Astrocyte of the hippocampus (primary cell): ENCODE results near the gene ATP11A.
A peak's percentile ranks its signal among the peaks of the same experiment; 100 is the strongest.

Experiments
- DNase-seq: peaks from one replicate; pipeline ENCODE4 v3.0.0; 2011; ENCODE audit warnings: low read depth, low spot score

ATP11A gene

DNA sequence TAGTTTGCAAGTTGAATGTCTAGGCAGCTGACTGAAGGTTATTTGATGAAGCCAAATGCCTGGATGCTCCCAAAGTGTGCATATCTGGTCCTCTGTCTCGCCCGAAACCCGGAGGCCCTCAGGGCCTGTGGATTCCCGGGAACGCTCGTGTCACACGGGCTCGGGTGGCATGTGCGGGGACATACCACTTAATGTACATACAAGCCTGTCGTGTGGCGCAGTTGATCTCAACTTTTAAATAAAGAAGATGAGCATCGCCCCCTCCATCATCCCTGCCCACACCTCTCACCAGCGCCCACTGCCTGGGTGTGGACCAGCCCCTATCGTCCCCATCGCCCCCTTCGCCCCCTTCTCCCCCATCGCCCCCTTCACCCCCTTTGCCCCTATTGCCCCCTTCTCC lies 33.9 kb downstream of the ATP11A start:
- no peak for DNase-seq

DNA sequence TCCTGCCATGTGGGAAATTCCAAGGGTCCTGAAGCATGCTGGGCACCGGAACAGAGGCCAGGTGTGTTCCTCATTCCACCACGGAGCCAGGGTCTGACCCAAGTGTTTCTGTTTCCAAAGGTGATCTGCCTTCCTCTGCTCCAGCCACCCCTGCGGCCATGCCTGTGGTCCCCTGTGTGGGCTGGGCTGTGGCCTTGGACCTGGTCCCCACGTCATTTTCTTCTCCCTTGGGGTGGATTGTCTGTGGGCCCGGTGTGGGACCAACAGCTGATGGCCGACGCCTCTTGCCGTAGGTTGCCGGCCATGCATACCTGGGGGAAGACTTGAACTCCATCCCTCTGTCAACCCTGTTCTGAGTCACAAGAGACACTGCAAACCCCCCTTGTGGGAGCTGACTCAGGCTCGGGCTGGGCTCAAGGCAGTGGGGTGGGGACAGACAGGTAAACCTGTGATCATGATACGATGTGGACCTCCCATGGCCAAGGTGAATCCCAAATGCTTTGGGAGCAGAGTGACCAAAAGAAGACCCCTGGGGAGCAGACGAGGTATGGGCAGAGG lies 35.0 kb downstream of the ATP11A start:
- DNase-seq, result no peak

DNA sequence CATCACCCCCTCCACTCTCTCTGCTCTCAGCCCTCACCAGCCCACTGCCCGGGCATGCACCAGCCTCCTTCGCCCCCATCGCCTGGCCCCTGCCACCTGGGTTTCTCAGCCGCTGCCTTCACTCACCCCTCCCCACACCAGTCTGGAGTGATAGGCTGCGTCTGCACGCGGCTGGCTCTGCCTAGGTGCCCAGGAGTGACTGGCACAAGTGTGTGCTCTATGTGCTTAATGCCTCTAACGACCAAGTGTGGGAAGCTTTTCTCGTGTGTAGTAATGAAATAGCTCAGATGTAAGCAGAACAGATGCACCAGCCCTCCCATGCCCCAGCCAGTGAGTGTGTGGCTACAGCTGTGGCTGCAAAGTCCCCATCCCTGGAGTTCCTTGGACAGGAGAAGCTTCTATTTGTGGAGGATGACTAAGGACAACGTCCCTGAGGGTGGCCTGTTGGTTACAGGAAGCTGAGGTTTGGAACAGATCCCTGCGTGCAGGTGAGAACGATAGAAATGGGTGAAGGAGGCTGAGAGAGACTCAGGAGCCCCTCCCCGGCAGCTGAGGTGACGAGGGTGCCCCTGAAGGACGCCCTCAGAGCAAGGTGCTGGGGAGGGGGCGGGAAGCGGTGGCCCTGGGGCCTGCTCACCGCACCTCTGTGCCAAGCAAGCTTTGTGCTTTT lies 35.6 kb downstream of the ATP11A start:
- DNase-seq, result peak; percentile 51

- no peak for DNase-seq
These were observed 36.4 kb downstream of the ATP11A start for GRCh38 chr13:112726016-112726767.

DNA sequence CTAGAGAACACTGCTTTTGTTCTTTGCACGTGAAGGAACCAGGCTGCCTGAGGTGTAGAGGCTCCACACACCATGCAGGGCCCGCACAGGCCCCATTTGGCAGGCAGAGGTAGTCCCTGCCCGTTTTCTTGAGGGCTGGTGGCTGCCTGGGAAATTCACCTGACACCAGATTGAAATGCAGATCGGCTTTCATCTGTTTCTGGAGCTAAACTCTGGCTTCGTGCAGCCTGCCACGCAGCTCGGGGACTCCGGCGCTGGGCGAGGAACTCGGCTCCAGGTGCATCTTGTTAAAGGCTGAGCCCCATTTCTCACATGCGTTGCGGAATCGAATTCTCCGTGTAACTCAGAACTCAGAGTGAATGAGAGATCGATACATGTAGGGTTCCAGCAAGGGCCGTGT lies 37.7 kb downstream of the ATP11A start:
- DNase-seq, result no peak

GRCh38 chr13:112728375-112729126 lies 38.7 kb downstream of the ATP11A start:
- no peak for DNase-seq

GRCh38 chr13:112729408-112729807 lies 39.6 kb downstream of the ATP11A start:
- DNase-seq, result no peak

DNA sequence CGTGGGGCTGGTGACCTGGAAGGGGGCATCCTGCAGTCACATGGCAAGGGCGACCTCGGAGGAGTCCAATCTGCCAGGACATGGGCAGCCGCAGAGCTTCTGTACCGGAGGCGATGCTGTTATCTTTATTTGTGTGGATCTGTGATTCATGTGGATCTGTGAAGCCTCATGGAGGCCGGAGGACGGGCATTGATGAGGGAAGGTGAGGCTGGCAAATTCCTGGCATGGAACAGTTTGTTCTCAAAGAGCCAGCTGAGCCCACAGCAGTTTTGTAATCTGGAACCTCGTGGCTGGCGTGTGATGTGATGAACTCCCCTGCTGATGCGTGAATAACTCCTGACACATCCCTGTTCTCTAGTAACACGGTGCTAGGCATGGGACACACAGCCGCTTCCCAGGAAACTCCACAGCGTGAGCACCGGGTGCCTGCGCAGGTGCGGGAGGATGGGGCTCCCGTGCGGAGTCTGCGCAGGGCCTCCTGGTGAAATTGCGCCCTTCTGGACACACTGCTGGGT lies 40.4 kb downstream of the ATP11A start:
- DNase-seq, result no peak

- no peak for DNase-seq
These were observed 42.1 kb downstream of the ATP11A start for GRCh38 chr13:112731667-112732616.

DNA sequence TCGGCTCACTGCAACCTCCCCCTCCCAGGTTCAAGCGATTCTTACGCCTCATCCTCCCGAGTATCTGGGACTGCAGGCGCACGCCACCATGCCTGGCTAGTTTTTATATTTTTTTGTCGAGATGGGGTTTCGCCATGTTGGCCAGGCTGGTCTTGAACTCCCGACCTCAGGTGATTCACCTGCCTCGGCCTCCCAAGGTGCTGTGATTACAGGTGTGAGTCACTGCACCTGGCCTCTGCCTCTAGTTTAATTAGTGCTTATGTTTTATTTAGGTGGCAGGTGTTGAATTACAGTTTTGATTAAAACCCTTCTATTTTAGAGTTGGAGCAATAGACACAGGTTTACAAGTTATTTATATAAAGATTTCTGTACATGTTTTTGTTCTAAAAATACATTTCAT lies 42.8 kb downstream of the ATP11A start:
- no peak for DNase-seq

DNA sequence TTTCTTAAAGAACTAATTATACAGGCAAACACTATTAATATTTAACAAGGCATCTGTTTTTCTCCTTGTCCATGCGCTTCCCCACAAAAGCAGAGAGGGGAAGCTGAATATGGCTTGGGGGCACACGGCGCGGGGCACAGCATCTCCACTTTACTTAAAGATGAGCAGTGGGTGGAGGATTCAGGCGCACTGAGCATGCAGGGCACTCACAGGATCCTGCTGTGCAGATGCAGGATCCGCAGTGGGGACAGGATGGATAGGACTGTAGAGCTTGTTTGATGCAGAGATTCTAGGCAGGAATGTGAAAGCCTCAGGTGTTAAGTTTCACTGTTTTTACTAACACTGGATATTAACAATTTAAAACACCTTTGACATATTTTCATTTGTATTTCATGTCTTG lies 43.3 kb downstream of the ATP11A start:
- no peak for DNase-seq

DNA sequence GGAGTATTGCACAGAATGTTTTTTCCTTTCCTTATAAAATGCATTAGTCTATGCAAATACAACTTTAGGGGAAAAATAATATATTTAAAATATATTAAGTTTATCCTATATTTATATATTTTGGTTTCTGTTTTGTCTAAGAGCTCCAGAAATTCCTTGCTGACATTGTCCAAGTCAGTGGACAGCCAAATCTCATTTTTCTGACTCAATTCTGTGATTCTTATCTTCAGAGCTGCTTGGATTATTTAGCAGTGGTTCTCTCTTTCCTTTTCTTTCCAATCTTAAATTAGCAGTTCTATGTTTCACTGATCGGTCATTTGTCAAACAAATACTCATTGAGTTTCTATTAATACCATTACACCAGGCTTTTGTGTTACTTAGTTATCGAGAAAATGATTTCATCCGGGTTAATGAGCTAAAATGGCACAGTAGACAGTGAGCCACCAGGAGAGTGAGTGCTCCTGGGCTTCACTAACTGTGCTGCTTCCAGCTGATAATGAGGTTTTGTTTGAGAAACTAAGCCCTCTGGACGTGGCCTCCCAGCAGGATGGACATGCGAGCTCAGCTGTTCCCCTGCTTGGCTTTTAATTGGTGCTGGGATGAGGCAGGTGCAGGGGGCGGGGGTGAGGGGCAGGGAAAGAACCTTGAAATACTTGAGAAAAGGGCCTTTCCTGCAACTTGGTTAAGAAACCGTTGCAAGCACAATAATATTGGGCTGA lies 44.0 kb downstream of the ATP11A start:
- DNase-seq, result no peak

- no peak for DNase-seq
These were observed 45.1 kb downstream of the ATP11A start for GRCh38 chr13:112734696-112735547.

- DNase-seq, result no peak
These were observed 46.0 kb downstream of the ATP11A start for GRCh38 chr13:112735791-112736190.

DNA sequence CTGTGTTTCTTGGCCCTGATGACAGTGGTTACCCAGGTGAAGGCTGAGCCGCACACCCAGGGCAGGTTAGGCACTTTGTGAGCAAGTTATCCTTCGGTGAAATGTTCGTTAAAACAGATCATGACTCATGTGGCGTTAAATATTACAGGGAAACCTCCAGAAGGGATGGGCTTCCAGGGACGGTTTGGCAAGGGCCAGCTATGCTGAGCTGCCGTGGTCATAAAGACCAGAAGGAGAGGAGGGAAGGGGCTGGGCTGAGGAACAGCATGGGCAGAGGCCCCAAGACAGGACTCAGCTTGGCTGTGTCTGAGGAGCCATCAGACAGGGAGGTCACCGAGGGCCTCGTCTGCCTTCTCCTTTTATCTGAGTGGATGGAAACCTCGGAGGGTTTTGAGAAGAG lies 47.5 kb downstream of the ATP11A start:
- DNase-seq, result no peak

GRCh38 chr13:112738606-112739005 lies 48.8 kb downstream of the ATP11A start:
- DNase-seq, result no peak

GRCh38 chr13:112740502-112741131 lies 50.8 kb downstream of the ATP11A start:
- peak; percentile 67 for DNase-seq

- DNase-seq, result no peak
These were observed 51.4 kb downstream of the ATP11A start for GRCh38 chr13:112741185-112741755.
